SH-SY5Y (cell line): Measurements from ENCODE around the gene CCDC85A.

ENCODE experiments used
- GATA2 ChIP-seq: IDR thresholded peaks from 2 replicates; pipeline ENCODE4 v1.6.1; 2011; ENCODE audit warnings: mild to moderate bottlenecking, low read depth, low read length
- GATA3 ChIP-seq: IDR thresholded peaks from 2 replicates; pipeline ENCODE4 v1.6.1; 2011; ENCODE audit warnings: low read depth, mild to moderate bottlenecking, low read length, moderate library complexity

DNA sequence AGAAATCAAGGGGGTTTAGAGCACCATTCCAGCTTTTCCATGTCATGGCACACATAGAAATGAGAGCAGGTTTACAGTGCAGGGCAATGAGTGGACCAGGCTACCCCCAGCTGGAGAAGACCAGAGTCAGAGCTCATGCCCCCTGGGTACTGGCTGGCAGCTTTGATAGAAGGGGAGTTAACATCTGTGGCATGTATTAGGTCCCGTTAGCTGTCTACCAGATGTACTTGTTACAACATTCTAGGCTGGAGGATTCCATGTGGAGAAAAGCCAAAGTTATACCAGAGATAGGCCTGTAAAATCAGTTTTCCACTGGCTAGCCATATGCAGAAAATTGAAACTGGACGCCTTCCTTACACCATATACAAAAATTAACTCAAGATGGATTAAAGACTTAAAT, 109.2 kb downstream of the CCDC85A start:
- TF ChIP-seq GATA3 (no peak), GATA2 (no peak)
